GM12878 (cell line): Measurements from ENCODE around the gene MAD1L1. TPM values are rescaled to one million over a fixed set of nuclear protein-coding genes. Genes with fewer than 3 reads are reported as not detected.
"Not testable (repeated sequence)": the region's sequence is repeated elsewhere in the genome, so short reads cannot be mapped to it uniquely, and the experiment has no call there.

Experiments used
- ATAC-seq: fragments of 200-7000 bp; cut with Tn5 transposase; 3 replicates; pipeline ENCODE4 v1.9.1; 2020; ENCODE audit warnings: mild to moderate bottlenecking, moderate library complexity
- BruUV-seq: library from RNA; stranded (reverse); fragments of 400-500 nt; replicated peaks from 2 replicates; lab custom pipeline; 2021; lab: Mats Ljungman, UMichigan
- CTCF ChIA-PET: fragments of 300-600 bp; sonication (Branson Sonifier 250); formaldehyde crosslinking; extraction: SDS; loops from one replicate; lab custom pipeline; 2021; ENCODE audit warnings: inconsistent platforms; lab: Yijun Ruan, JAX
- POLR2A ChIA-PET: fragments of 350-600 bp; formaldehyde crosslinking; extraction: SDS; loops from one replicate; lab custom pipeline; 2021; ENCODE audit warnings: inconsistent platforms; lab: Charles Lee
- RAD21 ChIA-PET: fragments of 300-600 bp; sonication (Branson Sonifier 250); formaldehyde crosslinking; loops from one replicate; lab custom pipeline; 2023; ENCODE audit warnings: antibody characterized with exemption; ENCODE audit not compliant: unreplicated experiment; lab: Charles Lee
- SMC1A ChIA-PET: fragments of 300-600 bp; sonication (Branson Sonifier 250); formaldehyde crosslinking; loops from one replicate; lab custom pipeline; 2023; ENCODE audit not compliant: unreplicated experiment, uncharacterized antibody; lab: Charles Lee
- DNase-seq: peaks from one replicate; pipeline ENCODE4 v3.0.0-alpha.2; 2011; ENCODE audit warnings: low read depth, low spot score
- FAIRE-seq: peaks from 3 replicates; lab custom pipeline; 2011; peaks lifted over from hg19 to GRCh38; lab: Jason Lieb, UNC
- H2AFZ ChIP-seq: 2 replicates; pipeline ENCODE4 v1.6.0; 2011; ENCODE audit warnings: low read depth, low read length, control low read depth; ENCODE audit not compliant: control insufficient read depth
- H3K27ac ChIP-seq: 2 replicates; pipeline ENCODE4 v1.5.1; 2011; ENCODE audit warnings: control low read depth; ENCODE audit not compliant: control insufficient read depth, insufficient read depth
- H3K27me3 ChIP-seq, 2 experiments: replicated peaks in 1 of 2; 2 replicates each; pipeline versions ENCODE4 v1.6.0 to v1.6.1; 2011; ENCODE audit warnings: low read length in 1 of 2; ENCODE audit not compliant: control insufficient read depth in 2 of 2, insufficient read depth in 2 of 2
- H3K36me3 ChIP-seq, 2 experiments: 2 replicates each; pipeline ENCODE4 v1.5.1; 2011; ENCODE audit warnings: low read length in 1 of 2; ENCODE audit not compliant: control insufficient read depth in 2 of 2, insufficient read depth in 2 of 2
- H3K4me1 ChIP-seq: 2 replicates; pipeline ENCODE4 v1.6.1; 2011; ENCODE audit warnings: mild to moderate bottlenecking, low read length, moderate library complexity, mixed read lengths; ENCODE audit not compliant: control insufficient read depth, insufficient read depth
- H3K4me2 ChIP-seq: 2 replicates; pipeline ENCODE4 v1.6.0; 2011; ENCODE audit warnings: control low read depth; ENCODE audit not compliant: control insufficient read depth, insufficient read depth
- H3K4me3 ChIP-seq: fragments of 200-600 bp; sonication (generic); 2 replicates; pipeline ENCODE4 v1.5.1; 2016
- H3K79me2 ChIP-seq: 2 replicates; pipeline ENCODE4 v1.6.0; 2011; ENCODE audit warnings: low read length; ENCODE audit not compliant: control insufficient read depth, insufficient read depth
- H3K9ac ChIP-seq: 2 replicates; pipeline ENCODE4 v1.8.0; 2011; ENCODE audit warnings: low read length, control low read depth, mixed read lengths; ENCODE audit not compliant: control insufficient read depth, insufficient read depth
- H3K9me3 ChIP-seq: replicated peaks from 3 replicates; pipeline ENCODE4 v1.5.1; 2011; ENCODE audit warnings: mild to moderate bottlenecking, low read length; ENCODE audit not compliant: control insufficient read depth, insufficient read depth
- H4K20me1 ChIP-seq: 2 replicates; pipeline ENCODE4 v1.6.0; 2011; ENCODE audit not compliant: control insufficient read depth, insufficient read depth
- BACH1 ChIP-seq: fragments of 450-650 bp; IDR thresholded peaks from 2 replicates; pipeline ENCODE4 v1.6.1; 2017; ENCODE audit warnings: mild to moderate bottlenecking, borderline replicate concordance
- CEBPB ChIP-seq, 2 experiments: fragments of 150-350 bp in 1 of 2; IDR thresholded peaks; 2 replicates each; pipeline ENCODE4 v1.6.1; 2012 to 2014; ENCODE audit warnings: low read depth in 2 of 2, low read length in 2 of 2, borderline replicate concordance in 1 of 2, inconsistent platforms in 1 of 2
- CREM ChIP-seq: IDR thresholded peaks from 2 replicates; pipeline ENCODE4 v1.6.1; 2014; ENCODE audit warnings: antibody characterized with exemption, low read depth
- ETV6 ChIP-seq, 2 experiments: fragments of 450-650 bp in 1 of 2; IDR thresholded peaks in 1 of 2; conservative IDR thresholded peaks in 1 of 2; 2 replicates each; pipeline ENCODE4 v1.6.1; 2014; ENCODE audit warnings: antibody characterized with exemption in 1 of 2, borderline replicate concordance in 1 of 2, low read depth in 1 of 2, mild to moderate bottlenecking in 1 of 2, moderate library complexity in 1 of 2
- FOXM1 ChIP-seq: IDR thresholded peaks from 2 replicates; pipeline ENCODE4 v1.6.1; 2012; ENCODE audit warnings: low read depth, mild to moderate bottlenecking, inconsistent platforms, low read length, moderate library complexity
- HDAC2 ChIP-seq: fragments of 200-600 bp; sonication (generic); IDR thresholded peaks from 2 replicates; pipeline ENCODE4 v1.6.1; 2017
- IRF4 ChIP-seq: IDR thresholded peaks from 2 replicates; pipeline ENCODE4 v1.6.1; 2011; ENCODE audit warnings: low read depth, low read length
- MTA3 ChIP-seq: IDR thresholded peaks from 2 replicates; pipeline ENCODE4 v1.6.1; 2012; ENCODE audit warnings: low read length, inconsistent platforms, borderline replicate concordance
- MXI1 ChIP-seq: fragments of 150-350 bp; IDR thresholded peaks from 2 replicates; pipeline ENCODE4 v1.6.1; 2011; ENCODE audit warnings: low read depth, mild to moderate bottlenecking, inconsistent platforms, low read length, improper control_type of control experiment
- MYB ChIP-seq: fragments of 150-350 bp; IDR thresholded peaks from 2 replicates; pipeline ENCODE4 v1.6.1; 2014; ENCODE audit warnings: mild to moderate bottlenecking, low read depth, low read length, borderline replicate concordance
- MYC ChIP-seq: IDR thresholded peaks from 2 replicates; pipeline ENCODE4 v1.6.1; 2011; ENCODE audit warnings: mild to moderate bottlenecking, low read length, moderate library complexity, inconsistent platforms; ENCODE audit not compliant: insufficient read depth, insufficient replicate concordance, insufficient read length, severe bottlenecking
- NFIC ChIP-seq: IDR thresholded peaks from 2 replicates; pipeline ENCODE4 v1.6.1; 2012; ENCODE audit warnings: low read depth, mild to moderate bottlenecking, inconsistent platforms, low read length, moderate library complexity
- POLR2A ChIP-seq: IDR thresholded peaks from 2 replicates; pipeline ENCODE4 v1.6.1; 2011; ENCODE audit warnings: low read depth, mild to moderate bottlenecking, low read length
- RELA ChIP-seq: fragments of 450-650 bp; IDR thresholded peaks from 2 replicates; pipeline ENCODE4 v1.8.0; 2014; ENCODE audit warnings: borderline replicate concordance; ENCODE audit not compliant: partially characterized antibody
- RUNX3 ChIP-seq: IDR thresholded peaks from 2 replicates; pipeline ENCODE4 v1.6.1; 2012; ENCODE audit warnings: low read length, inconsistent platforms
- WGBS: methylation state at CpG from one replicate; pipeline ENCODE4 v1.1.6; 2016; ENCODE audit warnings: low lambda C conversion rate; ENCODE audit not compliant: insufficient replicate concordance, insufficient coverage; ENCODE audit errors: missing lambda C conversion rate; 5-methylcytosine and 5-hydroxymethylcytosine counted together
- in situ Hi-C: fragments of 300-500 bp; cut with MboI; formaldehyde crosslinking; loops from 9 replicates; pipeline ENCODE4 v1.14.3; 2018; ENCODE audit warnings: mixed read lengths
- intact Hi-C: fragments of 100-400 bp; cut with micrococcal nuclease; formaldehyde crosslinking; loops from one replicate; pipeline ENCODE4 v1.14.2; 2022; ENCODE audit not compliant: unreplicated experiment
- polyA plus RNA-seq, 11 experiments: library from polyadenylated mRNA; depleted of rRNA in 4 of 11; unstranded in 6 of 11; stranded (reverse) in 5 of 11; fragments of >200 nt; fragmentation: Nextera tagmentation in 4 of 11; fragmentation: Illumina TruSeq in 1 of 11; extraction: Ambion mirVana in 4 of 11; extraction: Trizol in 1 of 11; gene quantifications; 1 replicate in 1 of 11; 2 replicates in 10 of 11; pipeline versions ENCODE4 v1.2.1 to v1.2.3, GENCODE V29; 2011 to 2016; ENCODE audit warnings: inconsistent platforms in 2 of 11, missing spikeins in 2 of 11, low read depth in 1 of 11
- total RNA-seq, 4 experiments: library from RNA; depleted of rRNA in 3 of 4; stranded (reverse); fragments of >200 nt in 3 of 4; fragmentation: Illumina TruSeq in 1 of 4; extraction: Trizol in 1 of 4; gene quantifications; 2 replicates each; pipeline versions ENCODE4 v1.2.1 to v1.2.3, GENCODE V29; 2013 to 2021
- TF ChIP-seq, protein P1 (sequence below): fragments of 450-650 bp; IDR thresholded peaks from 2 replicates; pipeline ENCODE4 v1.6.1; 2017; ENCODE audit warnings: mild to moderate bottlenecking

The MAD1L1 gene
- total and polyA plus RNA-seq, 10 of the 15 experiments (the other 5 are each of a cell fraction or from before 2014, with no cell fraction given) = 2.2 to 76.8 (median 38.3) TPM

DNA sequence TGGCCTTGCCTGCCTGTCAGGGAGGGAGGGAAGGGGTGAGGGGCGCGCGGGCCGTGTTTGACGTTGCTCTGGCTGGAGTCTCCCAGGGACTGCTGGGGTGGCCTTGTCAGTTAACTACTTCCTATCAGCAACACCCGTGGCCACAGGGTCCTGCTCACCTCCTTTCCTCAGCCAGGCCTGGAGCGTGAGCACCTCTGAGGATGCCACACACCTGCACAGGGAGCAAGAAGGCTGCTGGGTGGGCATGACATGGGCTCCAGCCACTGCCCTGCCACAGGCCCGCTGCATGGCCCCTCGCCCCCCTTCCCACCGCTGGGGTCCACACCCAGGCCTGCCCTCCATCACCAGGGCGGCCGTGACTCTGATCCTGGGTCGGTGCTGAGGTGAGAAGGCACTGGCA, 350.3 kb downstream of the MAD1L1 start (continued):
- TF ChIP-seq ETV6 (conservative IDR thresholded peaks at IDR 0.05 in 1 of 2, IDR thresholded peaks at IDR 0.05 in 1 of 2; ENCODE audit: borderline replicate concordance in 1 of 2, low read depth in 1 of 2) (no peak), RELA (no peak), CEBPB (IDR thresholded peaks at IDR 0.05; ENCODE audit: borderline replicate concordance in 1 of 2, low read depth in 2 of 2, low read length in 2 of 2) (no peak), POLR2A (no peak), BACH1 (no peak)

DNA sequence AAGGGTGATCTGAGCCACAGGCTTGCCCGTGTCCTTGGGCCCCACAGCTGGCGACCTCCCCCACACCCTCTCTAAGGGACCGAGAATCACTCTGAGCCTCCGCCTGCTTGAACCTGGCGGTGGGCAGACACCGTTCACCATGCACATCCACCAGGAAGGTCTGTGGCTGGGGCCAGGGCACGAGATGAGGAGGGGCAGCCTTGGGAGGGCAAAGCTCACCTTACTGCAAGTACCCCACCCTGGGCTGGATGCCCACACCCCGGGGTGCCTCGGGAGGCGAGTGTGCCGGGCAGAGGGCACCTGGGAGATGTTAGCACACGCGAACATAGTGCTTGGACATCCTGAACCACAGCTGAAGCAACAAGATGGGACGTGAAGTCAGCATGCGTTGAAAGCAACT, 350.8 kb downstream of the MAD1L1 start:
- Histone ChIP-seq H3K27ac (no peak overlapping the region), H4K20me1 (no peaks in the 10 kb centered on the region), H2AFZ (no peak overlapping the region), H3K9me3 (no peaks in the 10 kb centered on the region; the same call in 1 of the 3 replicates), H3K4me3 (no peak overlapping the region), H3K9ac (no peak overlapping the region), H3K4me2 (no peak overlapping the region), H3K27me3 (no peaks in the 10 kb centered on the region), H3K4me1 (no peaks in the 10 kb centered on the region), H3K79me2 (no peaks in the 10 kb centered on the region), H3K36me3 (peaks cover 2 to 10% of the 10 kb centered on the region in 2 experiments; a peak in 3 of 4 replicates)
- in situ Hi-C loops (no loop called here), intact Hi-C loops (no loop called here)
- 96% methylated on average over 15 of the region's 15 CpGs for WGBS
- FAIRE-seq (no peak), ATAC-seq (no peak), DNase-seq (no peak)
- SMC1A ChIA-PET = no interaction called here
- CTCF ChIA-PET = no interaction called here
- TF ChIP-seq MTA3 (no peak), RUNX3 (no peak), HDAC2 (no peak), IRF4 (no peak), NFIC (no peak), FOXM1 (no peak), CREM (no peak), MYB (no peak), MXI1 (no peak), MYC (no peak)
- TF ChIP-seq, protein P1, sequence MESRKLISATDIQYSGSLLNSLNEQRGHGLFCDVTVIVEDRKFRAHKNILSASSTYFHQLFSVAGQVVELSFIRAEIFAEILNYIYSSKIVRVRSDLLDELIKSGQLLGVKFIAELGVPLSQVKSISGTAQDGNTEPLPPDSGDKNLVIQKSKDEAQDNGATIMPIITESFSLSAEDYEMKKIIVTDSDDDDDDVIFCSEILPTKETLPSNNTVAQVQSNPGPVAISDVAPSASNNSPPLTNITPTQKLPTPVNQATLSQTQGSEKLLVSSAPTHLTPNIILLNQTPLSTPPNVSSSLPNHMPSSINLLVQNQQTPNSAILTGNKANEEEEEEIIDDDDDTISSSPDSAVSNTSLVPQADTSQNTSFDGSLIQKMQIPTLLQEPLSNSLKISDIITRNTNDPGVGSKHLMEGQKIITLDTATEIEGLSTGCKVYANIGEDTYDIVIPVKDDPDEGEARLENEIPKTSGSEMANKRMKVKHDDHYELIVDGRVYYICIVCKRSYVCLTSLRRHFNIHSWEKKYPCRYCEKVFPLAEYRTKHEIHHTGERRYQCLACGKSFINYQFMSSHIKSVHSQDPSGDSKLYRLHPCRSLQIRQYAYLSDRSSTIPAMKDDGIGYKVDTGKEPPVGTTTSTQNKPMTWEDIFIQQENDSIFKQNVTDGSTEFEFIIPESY = no peak
- POLR2A ChIA-PET = no interaction called here
- BruUV-seq = no TSS peak
- RAD21 ChIA-PET = no interaction called here

DNA sequence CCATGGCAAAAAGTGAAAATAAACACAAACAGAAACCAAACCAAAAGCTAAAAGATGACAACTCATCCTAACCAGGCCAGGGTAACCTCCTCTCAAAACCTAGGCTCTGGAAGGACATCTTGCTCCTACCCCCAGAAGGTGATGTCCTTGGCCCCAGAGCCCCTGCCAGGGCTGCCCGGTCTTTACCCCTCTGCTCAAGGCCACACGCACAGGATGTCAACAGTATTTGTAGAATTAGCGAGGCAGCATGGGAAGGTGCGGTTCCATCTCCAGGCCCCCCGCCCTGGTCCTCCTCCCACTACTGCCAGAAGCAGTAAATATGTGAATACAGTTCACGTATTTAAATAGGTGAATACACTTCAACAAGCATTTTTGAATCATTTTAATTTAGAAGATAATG, 356.1 kb downstream of the MAD1L1 start:
- H3K4me1 ChIP-seq, ATAC-seq, intact Hi-C loops, BruUV-seq, H4K20me1 ChIP-seq, DNase-seq, CTCF ChIA-PET, FAIRE-seq, H3K79me2 ChIP-seq, H3K9ac ChIP-seq, SMC1A ChIA-PET, H2AFZ ChIP-seq, RAD21 ChIA-PET, in situ Hi-C loops, H3K4me3 ChIP-seq, H3K27ac ChIP-seq, H3K4me2 ChIP-seq, H3K27me3 ChIP-seq, H3K9me3 ChIP-seq, POLR2A ChIA-PET: not testable (repeated sequence)
- H3K36me3 ChIP-seq = peaks cover 2 to 13% of the 10 kb centered on the region in 2 experiments; a peak in 3 of 4 replicates
- 99% methylated on average over 6 of the region's 6 CpGs for WGBS
